Hair follicular keratinocyte (primary cell): Measurements from ENCODE around the gene STARD3. TPM values are rescaled to one million over a fixed set of nuclear protein-coding genes. Genes with fewer than 3 reads are reported as not detected.

Experiments
- total RNA-seq: library from RNA; depleted of rRNA; stranded (reverse); fragments of >200 nt; gene quantifications from 2 replicates; pipeline ENCODE4 v1.2.3, GENCODE V29; 2015

Gene STARD3
- total RNA-seq: 29.9 and 35.9 TPM in 2 replicates

DNA sequence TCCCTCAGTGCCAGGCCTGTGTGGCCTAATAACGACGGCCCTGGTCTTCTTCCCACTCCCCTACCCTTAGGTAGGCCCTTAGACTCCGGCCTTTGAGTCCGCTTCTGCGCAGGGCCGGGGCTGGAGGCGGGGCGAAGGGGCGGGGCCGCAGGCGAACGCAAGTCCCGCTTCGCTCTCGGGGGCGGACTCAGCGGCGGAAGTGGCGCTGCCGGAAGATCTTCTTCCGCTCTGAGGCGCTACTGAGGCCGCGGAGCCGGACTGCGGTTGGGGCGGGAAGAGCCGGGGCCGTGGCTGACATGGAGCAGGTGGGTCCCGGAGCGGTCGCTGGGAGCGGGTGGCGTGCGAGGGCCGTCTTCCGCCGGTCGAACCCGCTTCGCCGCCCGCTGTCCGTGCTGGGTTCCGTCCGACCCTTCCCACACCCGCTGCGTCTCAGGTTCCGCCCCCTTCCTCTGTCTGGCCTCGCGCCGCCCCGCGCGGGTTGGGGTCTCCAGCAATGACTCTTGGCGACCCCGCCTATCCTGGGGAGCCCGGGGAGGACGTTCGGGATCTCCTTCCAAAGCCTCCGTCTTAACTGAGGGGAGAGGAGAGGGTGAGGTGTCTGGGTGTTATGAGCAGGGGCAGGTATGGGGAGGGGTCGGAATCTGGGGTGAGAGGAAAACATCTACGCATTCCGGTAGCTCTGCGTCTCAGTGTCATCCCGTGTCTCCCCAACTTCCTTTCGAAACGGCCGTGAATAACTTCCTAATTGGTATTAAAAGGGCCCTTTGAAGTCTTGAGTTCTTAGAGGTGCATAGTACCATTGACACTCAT is at the start of gene STARD3:
TSS of gene STARD3 (plus strand) at position 218 of the 810 bp plus-strand sequence. CDS start 16,388 bp downstream, outside the sequence.

DNA sequence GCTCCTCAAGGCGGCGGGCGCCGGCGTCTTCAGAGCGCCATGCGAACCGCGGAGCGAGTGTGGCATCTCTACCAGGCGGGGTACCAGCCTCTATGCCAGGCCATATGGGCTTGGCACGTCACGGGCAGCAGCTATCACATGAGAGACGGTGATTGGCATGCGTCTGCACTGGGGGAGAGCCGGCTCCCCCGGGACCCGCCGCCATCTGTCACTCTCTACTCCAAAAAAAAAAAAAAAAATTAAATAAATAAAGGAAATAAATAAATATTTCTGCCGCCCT is 29.2 kb upstream of the STARD3 start, which contains the start of gene NEUROD2:
TSS of gene NEUROD2 (minus strand) at position 70 of the 280 bp plus-strand sequence. CDS start 1,321 bp downstream, outside the sequence.

DNA sequence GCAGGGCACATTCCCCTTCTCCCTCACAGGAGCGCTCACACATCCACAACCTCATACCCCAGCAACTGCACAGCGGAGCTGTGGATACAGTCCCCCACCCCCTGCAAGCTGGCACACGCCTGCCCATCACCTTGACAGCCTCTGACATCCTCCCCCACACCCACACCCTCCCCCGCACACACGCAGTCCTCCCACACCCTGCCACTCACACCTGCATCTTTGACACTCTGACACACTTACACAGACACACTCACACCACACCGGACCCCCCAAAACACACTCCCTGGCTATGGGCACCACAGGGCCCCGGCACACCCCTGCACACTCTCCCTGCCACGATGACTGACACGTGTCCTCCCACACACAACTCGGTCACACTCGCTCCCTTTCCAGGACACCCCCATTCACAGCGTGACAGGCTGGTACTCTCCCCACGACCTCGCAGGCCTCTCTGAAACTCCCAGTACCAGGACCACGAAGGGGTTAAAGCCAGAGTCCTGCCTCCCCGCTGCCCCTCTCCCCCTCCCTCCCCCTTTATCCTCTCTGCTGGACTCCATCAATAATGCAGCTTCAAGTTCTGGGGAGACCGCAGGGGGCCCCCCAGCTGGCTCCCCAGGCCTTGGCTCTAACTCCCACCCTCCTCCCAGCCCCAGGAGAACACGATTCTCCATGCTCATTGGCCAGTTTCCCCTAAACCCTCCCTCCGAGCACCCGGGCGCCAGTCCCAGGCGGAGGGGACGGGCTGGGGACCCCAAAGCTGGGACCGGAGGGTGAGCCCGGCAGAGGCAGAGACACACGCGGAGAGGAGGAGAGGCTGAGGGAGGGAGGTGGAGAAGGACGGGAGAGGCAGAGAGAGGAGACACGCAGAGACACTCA is 10.5 kb upstream of the STARD3 start, which contains the start of gene PPP1R1B:
TSS of gene PPP1R1B (plus strand) at position 782 of the 876 bp plus-strand sequence. CDS start 441 bp downstream, outside the sequence.

DNA sequence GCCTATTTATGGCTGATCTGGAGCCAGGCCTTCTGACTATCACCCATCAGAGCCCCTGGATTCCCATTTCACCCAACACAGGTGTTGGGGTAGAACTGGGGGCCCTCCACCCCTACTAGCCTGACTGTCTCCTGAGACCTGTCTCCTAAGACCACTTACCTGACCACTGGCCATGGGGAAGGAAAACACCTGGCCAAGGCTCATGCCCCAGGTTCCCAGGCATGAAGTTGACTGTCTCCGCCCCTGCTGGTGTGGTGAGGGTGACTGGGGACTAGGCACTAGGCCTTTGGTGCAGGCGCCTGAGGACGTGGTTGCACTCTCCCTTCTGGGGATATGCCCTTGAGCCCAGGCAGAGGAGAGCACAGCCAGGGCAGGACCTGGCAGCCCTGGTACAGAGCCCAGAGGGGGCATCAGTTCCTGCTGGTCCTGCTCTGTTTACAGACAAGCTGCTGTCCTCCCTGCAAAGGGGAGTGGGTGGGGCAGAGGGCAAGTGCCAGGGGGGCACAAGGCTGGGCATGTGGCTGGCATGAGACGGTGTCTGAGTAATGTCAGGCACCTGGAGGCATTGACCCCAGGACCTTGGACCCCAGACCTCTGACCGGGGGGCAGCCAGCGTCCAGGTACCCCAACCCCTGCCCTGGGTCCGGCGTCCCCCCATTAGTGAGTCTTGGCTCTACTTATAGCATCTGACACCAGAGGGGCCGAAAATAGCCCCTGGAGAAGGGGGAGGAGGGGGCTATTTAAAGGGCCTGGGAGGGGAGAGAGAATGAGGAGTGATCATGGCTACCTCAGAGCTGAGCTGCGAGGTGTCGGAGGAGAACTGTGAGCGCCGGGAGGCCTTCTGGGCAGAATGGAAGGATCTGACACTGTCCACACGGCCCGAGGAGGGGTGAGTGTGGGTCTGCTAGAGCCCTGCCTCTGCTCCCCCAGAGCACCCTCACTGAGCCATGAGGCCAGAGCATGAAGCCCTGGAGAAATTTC is 27.9 kb downstream of the STARD3 start, which contains the start of gene TCAP:
TSS of gene TCAP (plus strand) at position 769 of the 981 bp plus-strand sequence. CDS start at position 780, 11 bp downstream.

DNA sequence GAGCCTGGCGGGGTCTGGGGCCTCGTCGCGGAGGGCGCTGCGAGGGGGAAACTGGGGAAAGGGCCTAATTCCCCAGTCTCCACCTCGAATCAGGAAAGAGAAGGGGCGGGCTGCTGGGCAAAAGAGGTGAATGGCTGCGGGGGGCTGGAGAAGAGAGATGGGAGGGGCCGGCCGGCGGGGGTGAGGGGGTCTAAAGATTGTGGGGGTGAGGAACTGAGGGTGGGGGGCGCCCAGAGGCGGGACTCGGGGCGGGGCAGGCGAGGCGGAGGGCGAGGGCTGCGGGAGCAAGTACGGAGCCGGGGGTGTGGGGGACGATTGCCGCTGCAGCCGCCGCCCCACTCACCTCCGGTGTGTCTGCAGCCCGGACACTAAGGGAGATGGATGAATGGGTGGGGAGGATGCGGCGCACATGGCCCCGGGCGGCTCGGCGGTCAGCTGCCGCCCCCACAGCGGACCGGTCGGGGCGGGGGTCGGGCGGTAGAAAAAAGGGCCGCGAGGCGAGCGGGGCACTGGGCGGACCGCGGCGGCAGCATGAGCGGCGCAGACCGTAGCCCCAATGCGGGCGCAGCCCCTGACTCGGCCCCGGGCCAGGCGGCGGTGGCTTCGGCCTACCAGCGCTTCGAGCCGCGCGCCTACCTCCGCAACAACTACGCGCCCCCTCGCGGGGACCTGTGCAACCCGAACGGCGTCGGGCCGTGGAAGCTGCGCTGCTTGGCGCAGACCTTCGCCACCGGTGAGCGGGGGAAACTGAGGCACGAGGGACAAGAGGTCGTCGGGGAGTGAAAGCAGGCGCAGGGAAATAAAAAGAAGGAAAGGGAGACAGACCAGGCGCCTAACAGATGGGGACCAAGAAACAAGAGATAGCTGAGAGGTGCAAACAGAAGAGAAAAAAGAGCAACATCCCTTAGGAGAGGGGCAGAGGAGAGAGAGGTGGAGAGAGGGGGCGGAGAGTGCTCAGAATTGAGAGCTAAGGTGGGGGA is 31.3 kb downstream of the STARD3 start, which contains the start of gene PNMT:
TSS of gene PNMT (plus strand) at position 509 of the 980 bp plus-strand sequence. CDS start at position 532, 23 bp downstream.

DNA sequence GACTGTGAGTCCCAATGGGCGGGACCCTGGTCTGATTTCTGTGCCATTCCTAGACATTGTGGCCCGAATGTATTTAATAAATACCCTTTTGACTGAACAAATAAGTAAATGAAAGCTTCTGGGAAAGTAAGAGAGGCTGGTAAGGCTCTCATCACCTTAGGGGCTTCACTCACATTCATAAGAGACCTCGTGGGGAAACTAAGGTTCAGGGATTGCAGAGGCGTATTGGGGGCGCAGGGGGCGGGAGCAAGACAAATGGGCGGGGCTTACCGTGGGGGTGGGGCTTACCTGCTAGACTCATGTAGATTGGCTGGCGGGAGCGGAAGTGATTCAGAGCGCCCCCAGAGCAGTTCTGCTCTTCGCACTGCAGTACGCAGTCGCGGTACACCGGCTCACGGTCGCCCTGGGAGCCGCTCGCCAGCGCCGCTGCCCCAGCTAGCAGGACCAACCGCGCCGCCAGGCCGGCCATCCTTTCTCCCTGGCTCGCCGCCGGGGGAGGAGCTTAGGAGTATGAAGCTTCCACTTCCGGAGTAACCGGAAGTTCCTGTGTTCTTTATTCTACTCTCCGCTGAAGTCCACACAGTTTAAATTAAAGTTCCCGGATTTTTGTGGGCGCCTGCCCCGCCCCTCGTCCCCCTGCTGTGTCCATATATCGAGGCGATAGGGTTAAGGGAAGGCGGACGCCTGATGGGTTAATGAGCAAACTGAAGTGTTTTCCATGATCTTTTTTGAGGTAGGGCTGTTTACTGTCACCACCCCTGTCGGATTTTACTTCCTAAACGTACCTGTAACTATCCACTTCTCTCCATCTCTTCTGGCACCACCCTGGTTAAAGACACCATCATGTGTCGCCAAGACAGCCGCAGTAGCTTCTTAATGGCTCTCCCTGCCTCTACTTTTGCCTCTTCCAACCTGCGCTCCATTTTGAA is 50.9 kb downstream of the STARD3 start, which contains the start of gene PGAP3:
TSS of gene PGAP3 (minus strand) at position 512 of the 929 bp plus-strand sequence. CDS start at position 469, 43 bp downstream.

DNA sequence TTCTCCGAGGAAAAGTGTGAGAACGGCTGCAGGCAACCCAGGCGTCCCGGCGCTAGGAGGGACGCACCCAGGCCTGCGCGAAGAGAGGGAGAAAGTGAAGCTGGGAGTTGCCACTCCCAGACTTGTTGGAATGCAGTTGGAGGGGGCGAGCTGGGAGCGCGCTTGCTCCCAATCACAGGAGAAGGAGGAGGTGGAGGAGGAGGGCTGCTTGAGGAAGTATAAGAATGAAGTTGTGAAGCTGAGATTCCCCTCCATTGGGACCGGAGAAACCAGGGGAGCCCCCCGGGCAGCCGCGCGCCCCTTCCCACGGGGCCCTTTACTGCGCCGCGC is 62.8 kb downstream of the STARD3 start, which contains the start of gene ERBB2:
TSS of gene ERBB2 (plus strand) at position 247 of the 330 bp plus-strand sequence. CDS start 175 bp downstream, outside the sequence.

Other genes with a start within 250 kb of the STARD3 start
- 3.9 and 6.9 TPM in 2 replicates for gene FBXL20, start 235.5 kb upstream of the STARD3 start, total RNA-seq
- gene MED1, start 185.9 kb upstream of the STARD3 start, total RNA-seq: 16.4 and 16.9 TPM in 2 replicates
- gene CDK12, start 175.7 kb upstream of the STARD3 start, total RNA-seq: 17.4 and 20.6 TPM in 2 replicates
- gene NEUROD2, start 29.2 kb upstream of the STARD3 start, total RNA-seq: not detected in 2 replicates
- 0.15 and 0.39 TPM in 2 replicates for gene PPP1R1B, start 10.2 kb upstream of the STARD3 start, total RNA-seq
- 0.08 TPM in 1 of 2 replicates, not detected in the other for gene TCAP, start 28.2 kb downstream of the STARD3 start, total RNA-seq
- not detected in 2 replicates for gene PNMT, start 31.3 kb downstream of the STARD3 start, total RNA-seq
- 3.9 and 7.2 TPM in 2 replicates for gene PGAP3, start 50.9 kb downstream of the STARD3 start, total RNA-seq
- gene ERBB2, start 62.9 kb downstream of the STARD3 start, total RNA-seq: 26.7 and 27.6 TPM in 2 replicates
- 45.8 and 58.5 TPM in 2 replicates for gene MIEN1, start 93.4 kb downstream of the STARD3 start, total RNA-seq
- gene GRB7, start 100.8 kb downstream of the STARD3 start, total RNA-seq: 17.8 and 31.5 TPM in 2 replicates
- gene IKZF3, start 227.2 kb downstream of the STARD3 start, total RNA-seq: not detected in 2 replicates
- not detected in 2 replicates for gene ZPBP2, start 231.1 kb downstream of the STARD3 start, total RNA-seq